Adrenal gland (tissue), 12 donors: Measurements from ENCODE around the gene FAIM2. TPM values are rescaled to one million over a fixed set of nuclear protein-coding genes. Genes with fewer than 3 reads are reported as not detected.

Source experiments
- DNase-seq, 7 donors: peaks; one replicate each; pipeline ENCODE4 v3.0.0-alpha.2; 2019 to 2020
- H3K27ac ChIP-seq, 5 donors: fragments of 200-600 bp; sonication (generic) in 4 of 5; 1 replicate in 3 of 5; 2 replicates in 2 of 5; pipeline versions ENCODE4 v1.5.1 to v1.8.0; 2016 to 2020; ENCODE audit warnings: mild to moderate bottlenecking in 1 of 5
- H3K27me3 ChIP-seq: fragments of 200-600 bp; 2 replicates; pipeline ENCODE4 v1.8.0; 2021
- H3K36me3 ChIP-seq, 2 donors: fragments of 200-600 bp; replicated peaks in 1 of 2; 1 replicate in 1 of 2; 2 replicates in 1 of 2; pipeline versions ENCODE4 v1.5.1 to v1.8.0; 2018 to 2022
- H3K4me1 ChIP-seq, 2 donors: fragments of 200-600 bp; replicated peaks in 1 of 2; 1 replicate in 1 of 2; 2 replicates in 1 of 2; pipeline versions ENCODE4 v1.5.1 to v1.8.0; 2018 to 2021
- H3K4me3 ChIP-seq, 4 donors: fragments of 200-600 bp; sonication (generic) in 3 of 4; one replicate each; pipeline ENCODE4 v1.5.1; 2016 to 2018
- H3K9me3 ChIP-seq, 3 donors: fragments of 200-600 bp; sonication (generic) in 1 of 3; replicated peaks in 1 of 3; 1 replicate in 2 of 3; 2 replicates in 1 of 3; pipeline versions ENCODE4 v1.5.1 to v1.8.0; 2016 to 2021
- CTCF ChIP-seq, 6 experiments: fragments of 450-650 bp in 4 of 6; fragments of 200-600 bp in 2 of 6; sonication (generic) in 1 of 6; IDR thresholded peaks; 1 replicate in 5 of 6; 2 replicates in 1 of 6; pipeline versions ENCODE4 v1.5.1 to v1.8.0; 2016 to 2021; ENCODE audit warnings: antibody characterized with exemption in 6 of 6, mild to moderate bottlenecking in 2 of 6, moderate library complexity in 1 of 6
- POLR2A ChIP-seq, 2 donors: fragments of 450-650 bp; IDR thresholded peaks; one replicate each; pipeline ENCODE4 v1.6.1; 2017; ENCODE audit warnings: antibody characterized with exemption in 2 of 2, mild to moderate bottlenecking in 2 of 2, moderate library complexity in 1 of 2
- WGBS, 4 donors: extraction: QIAGEN DNeasy Blood & Tissue Kit in 2 of 4; methylation state at CpG; one replicate each; pipeline versions ENCODE4 v1.1.5 to v1.1.7; 2013 to 2017; 5-methylcytosine and 5-hydroxymethylcytosine counted together
- intact Hi-C, 2 donors: fragments of 100-400 bp; cut with DNase I; formaldehyde crosslinking; loops; one replicate each; pipeline versions ENCODE4 v1.14.1 to v1.15.0; 2022 to 2023
- polyA plus RNA-seq, 3 donors: library from polyadenylated mRNA; stranded (reverse); fragments of 200-250 nt in 2 of 3; fragments of 350-450 nt in 1 of 3; fragmentation: Illumina TruSeq in 1 of 3; extraction: RNeasy Lipid Tissue Mini Kit (QIAGEN cat#74804) in 1 of 3; gene quantifications; one replicate each; pipeline ENCODE4 v1.2.3, GENCODE V29; 2013 to 2014
- total RNA-seq, 9 donors: library from RNA; depleted of rRNA in 4 of 9; stranded (reverse); fragments of >200 nt in 4 of 9; fragments of 120-200 nt in 1 of 9; fragmentation: NEBNext Ultra II Directional in 1 of 9; extraction: Animal tissue kit (Norgen Biotek cat#: 25700) in 1 of 9; gene quantifications; one replicate each; pipeline versions ENCODE4 v1.1.0 to v1.2.4, GENCODE V29; 2013 to 2023
- donor health status: healthy with polysubstance abuse.
- donor health status: Bipolar disorder and iron deficiency.
- donor health status: DM: yes; HTN: yes; CAD: no.
- donor health status: DM: no; HTN: no; CAD: no.
- donor health status: DM: no; HTN: no; CAD: no.
- donor health status: DM: yes; HTN: yes; CAD: no.

Gene FAIM2
- total and polyA plus RNA-seq, 12 donors: 0.35 to 50.8 (median 8.7) TPM

GRCh38 chr12:49933796-49934195, 30.1 kb upstream of the FAIM2 start:
- intact Hi-C loops: no loop called here
- no peaks in the 10 kb centered on the region for H3K27me3 ChIP-seq
- 82 to 93% (median 87%) methylated on average over 5 of the region's 5 CpGs for WGBS, 4 donors

GRCh38 chr12:49932533-49933130, 28.9 kb upstream of the FAIM2 start:
- Histone ChIP-seq H3K27ac (no peak overlapping the region), H3K36me3 (no peaks in the 10 kb centered on the region), H3K4me1 (no peaks in the 10 kb centered on the region), H3K9me3 (no peaks in the 10 kb centered on the region), H3K4me3 (no peak overlapping the region), H3K27me3 (no peaks in the 10 kb centered on the region)
- DNase-seq: no peak
- intact Hi-C loops: no loop called here
- TF ChIP-seq CTCF (IDR thresholded peaks at IDR 0.05) (no peak), POLR2A (IDR thresholded peaks at IDR 0.05) (no peak)
- 82 to 89% (median 88%) methylated on average over 8 of the region's 8 CpGs for WGBS, 4 donors

More at GRCh38 chr12:49933796-49934195, 30.1 kb upstream of the FAIM2 start:
- no peak for DNase-seq
- no peak for TF ChIP-seq POLR2A (IDR thresholded peaks at IDR 0.05)
- TF ChIP-seq CTCF (IDR thresholded peaks at IDR 0.05): no peak
- Histone ChIP-seq H3K27ac (no peak overlapping the region), H3K36me3 (no peaks in the 10 kb centered on the region), H3K4me1 (no peaks in the 10 kb centered on the region), H3K9me3 (no peaks in the 10 kb centered on the region), H3K4me3 (no peak overlapping the region)

GRCh38 chr12:49932023-49932422, 28.3 kb upstream of the FAIM2 start:
- no peaks in the 10 kb centered on the region for H3K9me3 ChIP-seq
- H3K4me3 ChIP-seq: no peak overlapping the region
- H3K27me3 ChIP-seq: no peaks in the 10 kb centered on the region
- no peaks in the 10 kb centered on the region for H3K4me1 ChIP-seq
- no peak for DNase-seq
- intact Hi-C loops: no loop called here
- H3K36me3 ChIP-seq: no peaks in the 10 kb centered on the region
- H3K27ac ChIP-seq: no peak overlapping the region
- no peak for TF ChIP-seq CTCF (IDR thresholded peaks at IDR 0.05)
- TF ChIP-seq POLR2A (IDR thresholded peaks at IDR 0.05): no peak
- WGBS, 4 donors: 67 to 77% (median 75%) methylated on average over 7 of the region's 7 CpGs

- Histone ChIP-seq H3K27me3 (no peaks in the 10 kb centered on the region), H3K4me1 (no peaks in the 10 kb centered on the region), H3K36me3 (no peaks in the 10 kb centered on the region), H3K4me3 (no peak overlapping the region), H3K27ac (no peak overlapping the region), H3K9me3 (no peaks in the 10 kb centered on the region)
- TF ChIP-seq CTCF (IDR thresholded peaks at IDR 0.05) (peak in 2 of 6 experiments; percentile 24 to 25), POLR2A (IDR thresholded peaks at IDR 0.05) (no peak)
- DNase-seq: peak in 1 of 7 donors; percentile 35
- intact Hi-C loops: no loop called here
- 51 to 67% (median 64%) methylated on average over 3 of the region's 3 CpGs for WGBS, 4 donors
Measured at GRCh38 chr12:49930515-49931288, 27.0 kb upstream of the FAIM2 start.
